WTC11 (cell line): Measurements from ENCODE around the gene USH1C. TPM values are rescaled to one million over a fixed set of nuclear protein-coding genes. Genes with fewer than 3 reads are reported as not detected.

Experiments
- ATAC-seq: fragments of 200-7000 bp; cut with Tn5 transposase; 2 replicates; pipeline ENCODE4 v1.10.0; 2021; ENCODE audit warnings: mild to moderate bottlenecking, moderate library complexity
- CTCF ChIA-PET: fragments of 300-600 bp; sonication (Branson Sonifier 250); formaldehyde crosslinking; loops from one replicate; lab custom pipeline; 2021; ENCODE audit warnings: antibody characterized with exemption; lab: Charles Lee
- POLR2A ChIA-PET: fragments of 350-600 bp; sonication (Branson Sonifier 250); formaldehyde crosslinking; loops from one replicate; lab custom pipeline; 2021; ENCODE audit warnings: antibody characterized with exemption; lab: Charles Lee
- DNase-seq: peaks from one replicate; pipeline ENCODE4 v3.0.0; 2021; ENCODE audit warnings: low spot score
- H3K27ac Mint-ChIP-seq: 2 replicates; pipeline ENCODE4 v1.8.0; 2021; ENCODE audit warnings: mixed read lengths
- H3K27me3 Mint-ChIP-seq: 2 replicates; pipeline ENCODE4 v1.8.0; 2021; ENCODE audit warnings: low read depth, mild to moderate bottlenecking, moderate library complexity, mixed read lengths
- H3K36me3 Mint-ChIP-seq: 2 replicates; pipeline ENCODE4 v1.8.0; 2021; ENCODE audit warnings: mixed read lengths
- H3K4me1 Mint-ChIP-seq: 2 replicates; pipeline ENCODE4 v1.8.0; 2022; ENCODE audit warnings: mixed read lengths
- H3K4me3 Mint-ChIP-seq: 2 replicates; pipeline ENCODE4 v1.8.0; 2021; ENCODE audit warnings: mild to moderate bottlenecking, moderate library complexity, mixed read lengths
- H3K9me3 Mint-ChIP-seq: 2 replicates; pipeline ENCODE4 v1.8.0; 2021; ENCODE audit warnings: mixed read lengths
- CREM ChIP-seq: sonication (generic); formaldehyde crosslinking; IDR thresholded peaks from 2 replicates; pipeline ENCODE4 v1.8.1; 2022; ENCODE audit warnings: mild to moderate bottlenecking, missing genetic modification reagents, moderate library complexity
- ELF4 ChIP-seq: sonication (generic); formaldehyde crosslinking; IDR thresholded peaks from 2 replicates; pipeline ENCODE4 v1.8.1; 2022; ENCODE audit warnings: low read depth, mild to moderate bottlenecking, moderate library complexity, missing genetic modification reagents
- ERG ChIP-seq: fragments of 250-450 bp; sonication (Bioruptor Pico); IDR thresholded peaks from 2 replicates; pipeline ENCODE4 v1.8.0; 2021; ENCODE audit warnings: mild to moderate bottlenecking
- IRF2 ChIP-seq: sonication (generic); formaldehyde crosslinking; IDR thresholded peaks from 2 replicates; pipeline ENCODE4 v1.8.0; 2022; ENCODE audit warnings: low read depth, missing genetic modification reagents, borderline replicate concordance
- MAX ChIP-seq: sonication (generic); formaldehyde crosslinking; IDR thresholded peaks from 2 replicates; pipeline ENCODE4 v1.8.0; 2022; ENCODE audit warnings: mild to moderate bottlenecking, missing genetic modification reagents
- MLX ChIP-seq: sonication (generic); formaldehyde crosslinking; IDR thresholded peaks from 2 replicates; pipeline ENCODE4 v1.8.1; 2023; ENCODE audit warnings: mild to moderate bottlenecking, missing genetic modification reagents, moderate library complexity
- NR1H2 ChIP-seq: sonication (generic); formaldehyde crosslinking; IDR thresholded peaks from 2 replicates; pipeline ENCODE4 v1.9.0; 2021; ENCODE audit warnings: mild to moderate bottlenecking, moderate library complexity, missing genetic modification reagents
- PREB ChIP-seq: sonication (generic); formaldehyde crosslinking; IDR thresholded peaks from 2 replicates; pipeline ENCODE4 v1.8.1; 2022; ENCODE audit warnings: mild to moderate bottlenecking, missing genetic modification reagents, moderate library complexity, borderline replicate concordance
- RORB ChIP-seq: fragments of 250-450 bp; sonication (Bioruptor Pico); IDR thresholded peaks from 2 replicates; pipeline ENCODE4 v1.9.0; 2021; ENCODE audit warnings: mild to moderate bottlenecking
- SMAD4 ChIP-seq: sonication (generic); formaldehyde crosslinking; IDR thresholded peaks from 2 replicates; pipeline ENCODE4 v1.8.0; 2022; ENCODE audit warnings: mild to moderate bottlenecking, missing genetic modification reagents
- ZNF121 ChIP-seq: sonication (generic); formaldehyde crosslinking; IDR thresholded peaks from 2 replicates; pipeline ENCODE4 v1.8.0; 2023; ENCODE audit warnings: missing genetic modification reagents
- ZNF232 ChIP-seq: sonication (generic); formaldehyde crosslinking; IDR thresholded peaks from 2 replicates; pipeline ENCODE4 v1.8.0; 2022; ENCODE audit warnings: mild to moderate bottlenecking, missing genetic modification reagents
- ZNF263 ChIP-seq: sonication (generic); formaldehyde crosslinking; IDR thresholded peaks from 2 replicates; pipeline ENCODE4 v1.8.1; 2022; ENCODE audit warnings: low read depth, mild to moderate bottlenecking, moderate library complexity, missing genetic modification reagents
- total RNA-seq: library from RNA; stranded (reverse); gene quantifications from 3 replicates; pipeline ENCODE4 v1.2.3, GENCODE V29; 2021
- TF ChIP-seq, protein P1 (sequence below): sonication (generic); formaldehyde crosslinking; IDR thresholded peaks from 2 replicates; pipeline ENCODE4 v1.8.0; 2022; ENCODE audit warnings: missing genetic modification reagents
- TF ChIP-seq, protein P2 (sequence below): sonication (generic); formaldehyde crosslinking; IDR thresholded peaks from 2 replicates; pipeline ENCODE4 v1.8.1; 2023; ENCODE audit warnings: mild to moderate bottlenecking, missing genetic modification reagents
- TF ChIP-seq, protein P3 (sequence below): sonication (generic); formaldehyde crosslinking; IDR thresholded peaks from 2 replicates; pipeline ENCODE4 v1.8.1; 2023; ENCODE audit warnings: mild to moderate bottlenecking, missing genetic modification reagents
- TF ChIP-seq, protein P4 (sequence below): sonication (generic); formaldehyde crosslinking; conservative IDR thresholded peaks from 2 replicates; pipeline ENCODE4 v1.8.1; 2022; ENCODE audit warnings: mild to moderate bottlenecking, missing genetic modification reagents

The USH1C gene
- total RNA-seq, 1 experiment from 2014 or later: 3.9 TPM

GRCh38 chr11:17483505-17483904 is 60.7 kb downstream of the USH1C start (continued):
- TF ChIP-seq, protein P1, sequence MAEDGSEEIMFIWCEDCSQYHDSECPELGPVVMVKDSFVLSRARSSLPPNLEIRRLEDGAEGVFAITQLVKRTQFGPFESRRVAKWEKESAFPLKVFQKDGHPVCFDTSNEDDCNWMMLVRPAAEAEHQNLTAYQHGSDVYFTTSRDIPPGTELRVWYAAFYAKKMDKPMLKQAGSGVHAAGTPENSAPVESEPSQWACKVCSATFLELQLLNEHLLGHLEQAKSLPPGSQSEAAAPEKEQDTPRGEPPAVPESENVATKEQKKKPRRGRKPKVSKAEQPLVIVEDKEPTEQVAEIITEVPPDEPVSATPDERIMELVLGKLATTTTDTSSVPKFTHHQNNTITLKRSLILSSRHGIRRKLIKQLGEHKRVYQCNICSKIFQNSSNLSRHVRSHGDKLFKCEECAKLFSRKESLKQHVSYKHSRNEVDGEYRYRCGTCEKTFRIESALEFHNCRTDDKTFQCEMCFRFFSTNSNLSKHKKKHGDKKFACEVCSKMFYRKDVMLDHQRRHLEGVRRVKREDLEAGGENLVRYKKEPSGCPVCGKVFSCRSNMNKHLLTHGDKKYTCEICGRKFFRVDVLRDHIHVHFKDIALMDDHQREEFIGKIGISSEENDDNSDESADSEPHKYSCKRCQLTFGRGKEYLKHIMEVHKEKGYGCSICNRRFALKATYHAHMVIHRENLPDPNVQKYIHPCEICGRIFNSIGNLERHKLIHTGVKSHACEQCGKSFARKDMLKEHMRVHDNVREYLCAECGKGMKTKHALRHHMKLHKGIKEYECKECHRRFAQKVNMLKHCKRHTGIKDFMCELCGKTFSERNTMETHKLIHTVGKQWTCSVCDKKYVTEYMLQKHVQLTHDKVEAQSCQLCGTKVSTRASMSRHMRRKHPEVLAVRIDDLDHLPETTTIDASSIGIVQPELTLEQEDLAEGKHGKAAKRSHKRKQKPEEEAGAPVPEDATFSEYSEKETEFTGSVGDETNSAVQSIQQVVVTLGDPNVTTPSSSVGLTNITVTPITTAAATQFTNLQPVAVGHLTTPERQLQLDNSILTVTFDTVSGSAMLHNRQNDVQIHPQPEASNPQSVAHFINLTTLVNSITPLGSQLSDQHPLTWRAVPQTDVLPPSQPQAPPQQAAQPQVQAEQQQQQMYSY (CRISPR knock-in tag): no peak

DNA sequence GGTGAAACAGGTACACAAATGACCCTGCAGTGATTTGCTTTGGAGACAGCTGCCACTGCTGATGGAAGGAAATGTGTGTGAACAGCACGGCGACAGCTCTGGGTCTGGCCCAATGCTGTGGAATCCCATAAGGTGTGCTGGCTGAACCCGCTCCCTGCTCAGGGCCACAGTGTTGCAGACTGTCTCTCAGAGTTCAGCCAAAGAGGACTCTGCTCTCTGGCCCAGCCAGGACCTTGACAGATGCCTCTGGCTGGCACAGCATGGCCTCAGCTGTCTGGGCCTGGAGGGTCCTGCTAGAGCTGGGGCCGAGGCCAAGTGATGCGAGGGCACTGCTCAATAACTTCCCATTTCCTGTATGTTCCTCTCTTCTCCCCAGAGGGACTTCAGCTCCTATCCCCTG is 62.3 kb downstream of the USH1C start:
- H3K9me3 Mint-ChIP-seq: peaks cover 9% of the 10 kb centered on the region
- H3K4me3 Mint-ChIP-seq: no peak overlapping the region
- ATAC-seq (no peak), DNase-seq (no peak)
- H3K27ac Mint-ChIP-seq: no peak overlapping the region
- ChIA-PET POLR2A (no interaction called here), CTCF (interaction anchor here (1.2 to 2.2 kb wide), 3 partner anchors 46 to 95 kb away, joined by 3 to 10 read pairs (median 3); partner anchors contain the start of gene KCNJ11)
- TF ChIP-seq ERG (no peak), ZNF121 (CRISPR knock-in tag) (no peak), ZNF232 (no peak), NR1H2 (CRISPR knock-in tag) (no peak), CREM (CRISPR knock-in tag) (no peak), ZNF263 (no peak), RORB (CRISPR knock-in tag) (no peak), MAX (CRISPR knock-in tag) (no peak), MLX (CRISPR knock-in tag) (no peak), ELF4 (CRISPR knock-in tag) (no peak), IRF2 (CRISPR knock-in tag) (no peak), SMAD4 (no peak), PREB (CRISPR knock-in tag) (no peak)
- TF ChIP-seq, protein P2, sequence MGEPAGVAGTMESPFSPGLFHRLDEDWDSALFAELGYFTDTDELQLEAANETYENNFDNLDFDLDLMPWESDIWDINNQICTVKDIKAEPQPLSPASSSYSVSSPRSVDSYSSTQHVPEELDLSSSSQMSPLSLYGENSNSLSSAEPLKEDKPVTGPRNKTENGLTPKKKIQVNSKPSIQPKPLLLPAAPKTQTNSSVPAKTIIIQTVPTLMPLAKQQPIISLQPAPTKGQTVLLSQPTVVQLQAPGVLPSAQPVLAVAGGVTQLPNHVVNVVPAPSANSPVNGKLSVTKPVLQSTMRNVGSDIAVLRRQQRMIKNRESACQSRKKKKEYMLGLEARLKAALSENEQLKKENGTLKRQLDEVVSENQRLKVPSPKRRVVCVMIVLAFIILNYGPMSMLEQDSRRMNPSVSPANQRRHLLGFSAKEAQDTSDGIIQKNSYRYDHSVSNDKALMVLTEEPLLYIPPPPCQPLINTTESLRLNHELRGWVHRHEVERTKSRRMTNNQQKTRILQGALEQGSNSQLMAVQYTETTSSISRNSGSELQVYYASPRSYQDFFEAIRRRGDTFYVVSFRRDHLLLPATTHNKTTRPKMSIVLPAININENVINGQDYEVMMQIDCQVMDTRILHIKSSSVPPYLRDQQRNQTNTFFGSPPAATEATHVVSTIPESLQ: no peak
- TF ChIP-seq, protein P3, sequence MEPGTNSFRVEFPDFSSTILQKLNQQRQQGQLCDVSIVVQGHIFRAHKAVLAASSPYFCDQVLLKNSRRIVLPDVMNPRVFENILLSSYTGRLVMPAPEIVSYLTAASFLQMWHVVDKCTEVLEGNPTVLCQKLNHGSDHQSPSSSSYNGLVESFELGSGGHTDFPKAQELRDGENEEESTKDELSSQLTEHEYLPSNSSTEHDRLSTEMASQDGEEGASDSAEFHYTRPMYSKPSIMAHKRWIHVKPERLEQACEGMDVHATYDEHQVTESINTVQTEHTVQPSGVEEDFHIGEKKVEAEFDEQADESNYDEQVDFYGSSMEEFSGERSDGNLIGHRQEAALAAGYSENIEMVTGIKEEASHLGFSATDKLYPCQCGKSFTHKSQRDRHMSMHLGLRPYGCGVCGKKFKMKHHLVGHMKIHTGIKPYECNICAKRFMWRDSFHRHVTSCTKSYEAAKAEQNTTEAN: no peak
- TF ChIP-seq, protein P4, sequence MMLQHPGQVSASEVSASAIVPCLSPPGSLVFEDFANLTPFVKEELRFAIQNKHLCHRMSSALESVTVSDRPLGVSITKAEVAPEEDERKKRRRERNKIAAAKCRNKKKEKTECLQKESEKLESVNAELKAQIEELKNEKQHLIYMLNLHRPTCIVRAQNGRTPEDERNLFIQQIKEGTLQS (CRISPR knock-in tag): no peak
- H3K4me1 Mint-ChIP-seq: peaks cover 14% of the 10 kb centered on the region
- H3K27me3 Mint-ChIP-seq: peaks cover 30% of the 10 kb centered on the region
- no peaks in the 10 kb centered on the region for H3K36me3 Mint-ChIP-seq
